Mucosa of descending colon (tissue), 3 donors: ENCODE results near the gene ETV5. TPM values are rescaled to one million over a fixed set of nuclear protein-coding genes. Genes with fewer than 3 reads are reported as not detected.

Experiments
- ATAC-seq: fragments of 200-7000 bp; cut with Tn5 transposase; one replicate; pipeline ENCODE4 v1.9.1; 2020; ENCODE audit warnings: mild to moderate bottlenecking, moderate library complexity
- DNase-seq, 3 donors: peaks; one replicate each; pipeline ENCODE4 v3.0.0-alpha.2; 2020
- H3K36me3 ChIP-seq: fragments of 200-600 bp; one replicate; pipeline ENCODE4 v1.8.0; 2021; ENCODE audit warnings: low read depth, mild to moderate bottlenecking
- H3K4me1 ChIP-seq: fragments of 200-600 bp; one replicate; pipeline ENCODE4 v1.8.0; 2021; ENCODE audit warnings: low read depth, mild to moderate bottlenecking
- H3K4me3 ChIP-seq: fragments of 200-600 bp; one replicate; pipeline ENCODE4 v1.8.0; 2021; ENCODE audit warnings: mild to moderate bottlenecking
- H3K9me3 ChIP-seq: fragments of 200-600 bp; one replicate; pipeline ENCODE4 v1.8.0; 2021; ENCODE audit warnings: mild to moderate bottlenecking
- intact Hi-C, 2 donors: fragments of 100-400 bp; cut with DNase I in 1 of 2; cut with micrococcal nuclease in 1 of 2; formaldehyde crosslinking; loops; one replicate each; pipeline versions ENCODE4 v1.11.0 to v1.11.1; 2022; cut with DNase I, micrococcal nuclease
- total RNA-seq, 3 donors: library from RNA; stranded (reverse); fragmentation: NEBNext Ultra II Directional in 2 of 3; extraction: Animal tissue kit (Norgen Biotek cat#: 25700) in 2 of 3; gene quantifications; one replicate each; pipeline versions ENCODE4 v1.2.1 to v1.2.4, GENCODE V29; 2021 to 2023
- TF ChIP-seq, protein P1 (sequence below): fragments of 200-600 bp; IDR thresholded peaks from one replicate; pipeline ENCODE4 v1.8.0; 2022; ENCODE audit warnings: antibody characterized with exemption, mild to moderate bottlenecking
- donor health status: DM: no; HTN: no; CAD: no; lungs with moderate emphysema.
- donor health status: DM: no; HTN: no; CAD: no.
- donor health status: DM: no; HTN: yes; CAD: no.

ETV5 gene
- total RNA-seq, 3 donors from 2014 or later, result 3.3 to 10.2 (median 9.2) TPM

DNA sequence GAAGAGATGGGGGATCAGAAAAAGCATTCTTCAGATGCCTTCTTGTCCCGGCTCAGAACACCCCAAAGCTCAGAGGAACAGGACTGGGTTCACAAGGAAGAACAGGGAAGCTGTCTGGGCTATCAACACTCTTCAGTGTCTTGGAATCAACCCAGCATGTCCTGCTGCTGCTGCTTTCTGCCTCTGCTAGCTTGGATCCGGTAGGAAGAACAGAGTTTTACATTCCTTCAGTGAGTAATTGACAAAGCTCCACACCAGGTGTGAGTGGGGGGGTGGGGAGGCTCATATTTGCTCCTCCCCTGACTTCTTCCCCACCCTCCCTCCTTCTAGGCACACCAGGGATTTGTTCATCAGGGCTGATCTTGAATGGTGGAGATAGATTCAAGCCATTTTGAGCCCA, 13.1 kb upstream of the ETV5 start:
- Histone ChIP-seq H3K4me3 (no peak overlapping the region), H3K9me3 (no peaks in the 10 kb centered on the region), H3K36me3 (no peaks in the 10 kb centered on the region), H3K4me1 (no peaks in the 10 kb centered on the region)
- DNase-seq (no peak), ATAC-seq (no peak)
- intact Hi-C loops, result no loop called here
- TF ChIP-seq, protein P1, sequence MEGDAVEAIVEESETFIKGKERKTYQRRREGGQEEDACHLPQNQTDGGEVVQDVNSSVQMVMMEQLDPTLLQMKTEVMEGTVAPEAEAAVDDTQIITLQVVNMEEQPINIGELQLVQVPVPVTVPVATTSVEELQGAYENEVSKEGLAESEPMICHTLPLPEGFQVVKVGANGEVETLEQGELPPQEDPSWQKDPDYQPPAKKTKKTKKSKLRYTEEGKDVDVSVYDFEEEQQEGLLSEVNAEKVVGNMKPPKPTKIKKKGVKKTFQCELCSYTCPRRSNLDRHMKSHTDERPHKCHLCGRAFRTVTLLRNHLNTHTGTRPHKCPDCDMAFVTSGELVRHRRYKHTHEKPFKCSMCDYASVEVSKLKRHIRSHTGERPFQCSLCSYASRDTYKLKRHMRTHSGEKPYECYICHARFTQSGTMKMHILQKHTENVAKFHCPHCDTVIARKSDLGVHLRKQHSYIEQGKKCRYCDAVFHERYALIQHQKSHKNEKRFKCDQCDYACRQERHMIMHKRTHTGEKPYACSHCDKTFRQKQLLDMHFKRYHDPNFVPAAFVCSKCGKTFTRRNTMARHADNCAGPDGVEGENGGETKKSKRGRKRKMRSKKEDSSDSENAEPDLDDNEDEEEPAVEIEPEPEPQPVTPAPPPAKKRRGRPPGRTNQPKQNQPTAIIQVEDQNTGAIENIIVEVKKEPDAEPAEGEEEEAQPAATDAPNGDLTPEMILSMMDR, result no peak

DNA sequence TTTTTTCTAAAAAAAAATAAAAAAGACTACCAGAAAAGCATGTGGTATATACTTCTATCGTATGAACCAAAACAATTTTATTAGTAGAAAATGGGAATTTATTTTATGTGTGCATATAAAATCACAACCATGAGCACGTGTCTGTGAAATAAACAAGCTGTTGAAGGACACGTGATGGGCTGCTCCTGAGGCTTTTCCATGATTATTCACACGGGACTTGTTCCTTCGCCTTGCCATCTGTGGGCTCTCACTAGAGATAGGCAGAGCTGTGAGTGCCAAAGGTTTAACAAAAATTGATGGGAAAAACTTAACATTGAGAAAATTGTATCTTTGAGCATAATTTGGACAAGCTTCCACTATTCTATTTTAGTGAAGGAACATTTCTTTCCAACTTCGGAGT, 12.4 kb upstream of the ETV5 start:
- no peaks in the 10 kb centered on the region for H3K4me1 ChIP-seq
- H3K36me3 ChIP-seq, result no peaks in the 10 kb centered on the region
- TF ChIP-seq, protein P1, result no peak
- no peak overlapping the region for H3K4me3 ChIP-seq
- H3K9me3 ChIP-seq, result no peaks in the 10 kb centered on the region
- no peak for ATAC-seq
- no peak for DNase-seq
- intact Hi-C loops, result no loop called here

DNA sequence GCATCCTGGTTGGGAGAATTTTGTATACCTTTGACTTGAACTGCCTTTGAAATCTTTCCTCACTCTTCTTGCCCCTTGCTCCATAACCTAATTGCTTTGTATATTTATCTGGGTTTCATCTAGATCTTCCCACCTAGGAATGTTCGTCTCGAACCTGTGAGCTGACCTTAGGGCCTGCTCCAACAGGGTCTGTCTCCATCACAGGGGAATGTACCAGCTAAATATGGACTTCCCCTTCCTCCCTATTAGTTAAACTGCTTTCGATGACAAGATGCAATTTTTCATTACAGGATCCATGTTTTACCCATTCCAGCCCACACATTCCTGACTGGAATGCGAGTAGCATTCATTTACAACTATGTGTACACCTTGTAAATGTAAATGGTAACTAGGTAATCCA, 10.6 kb upstream of the ETV5 start:
- H3K4me1 ChIP-seq, result no peaks in the 10 kb centered on the region
- no peaks in the 10 kb centered on the region for H3K9me3 ChIP-seq
- intact Hi-C loops, result no loop called here
- TF ChIP-seq, protein P1, result no peak
- no peaks in the 10 kb centered on the region for H3K36me3 ChIP-seq
- DNase-seq, result no peak
- H3K4me3 ChIP-seq, result no peak overlapping the region
- ATAC-seq, result no peak

DNA sequence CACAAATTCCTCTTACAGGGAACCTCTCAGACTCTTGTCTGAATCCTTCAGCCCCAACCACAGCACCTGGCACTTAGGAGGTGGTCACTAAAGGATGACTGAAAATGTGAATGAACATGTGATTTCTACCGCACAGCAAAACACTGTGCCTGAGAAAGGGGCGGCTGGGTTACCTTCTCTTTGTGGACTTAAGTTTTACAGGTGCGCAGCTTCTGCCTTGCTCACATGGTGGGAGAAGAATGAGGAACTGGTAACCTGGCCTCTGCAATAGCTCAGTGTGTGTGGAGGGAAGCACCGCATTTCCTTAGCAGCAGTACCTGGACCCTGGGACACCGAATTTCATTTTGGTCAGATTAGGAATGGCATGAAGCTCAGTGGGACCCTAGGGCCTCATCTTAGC, 9.8 kb upstream of the ETV5 start:
- Histone ChIP-seq H3K4me1 (no peaks in the 10 kb centered on the region), H3K36me3 (no peaks in the 10 kb centered on the region), H3K4me3 (no peak overlapping the region), H3K9me3 (no peaks in the 10 kb centered on the region)
- intact Hi-C loops, result no loop called here
- ATAC-seq, result no peak
- TF ChIP-seq, protein P1, result no peak
- DNase-seq, result no peak

DNA sequence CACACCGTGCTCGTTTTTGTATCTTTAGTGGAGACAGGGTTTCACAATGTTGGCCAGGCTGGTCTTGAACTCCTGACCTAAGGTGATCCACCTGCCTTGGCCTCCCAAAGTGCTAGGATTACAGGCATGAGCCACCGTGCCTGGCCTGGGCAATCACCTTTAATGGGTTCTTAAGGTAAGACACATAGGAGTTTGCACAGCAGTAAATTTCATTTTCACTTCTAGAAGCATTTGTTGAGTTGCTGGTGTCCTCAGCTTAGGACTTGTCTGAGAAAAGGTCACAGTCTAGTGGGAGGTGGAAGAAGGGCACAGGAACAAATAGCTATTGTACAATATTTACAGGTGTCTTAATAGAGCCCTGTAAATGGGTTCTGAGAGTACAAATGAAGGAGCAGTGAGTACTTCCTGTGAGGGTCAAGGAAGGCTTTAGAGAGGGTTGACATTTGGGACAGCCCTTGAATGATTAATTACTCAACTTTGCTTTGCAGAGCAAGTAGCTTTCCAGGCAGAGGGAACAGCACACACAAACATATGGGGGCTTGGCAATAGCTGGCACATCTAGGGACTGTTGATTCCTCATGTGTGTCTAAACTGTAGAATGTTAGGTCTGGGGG, 8.7 kb upstream of the ETV5 start:
- H3K36me3 ChIP-seq, result no peaks in the 10 kb centered on the region
- TF ChIP-seq, protein P1, result no peak
- H3K4me1 ChIP-seq, result no peaks in the 10 kb centered on the region
- no peak overlapping the region for H3K4me3 ChIP-seq
- no peak for ATAC-seq
- no peak for DNase-seq
- H3K9me3 ChIP-seq, result no peaks in the 10 kb centered on the region
- intact Hi-C loops, result no loop called here
